Calu3 (cell line): ENCODE data around the gene ADD2. TPM values are rescaled to one million over a fixed set of nuclear protein-coding genes. Genes with fewer than 3 reads are reported as not detected.

Source experiments
- BruUV-seq: library from RNA; stranded (reverse); fragments of 400-500 nt; replicated peaks from 2 replicates; lab custom pipeline; 2021; lab: Mats Ljungman, UMichigan
- CTCF ChIA-PET: fragments of 300-600 bp; sonication (Branson Sonifier 250); formaldehyde crosslinking; loops from one replicate; lab custom pipeline; 2022; ENCODE audit warnings: antibody characterized with exemption; lab: Charles Lee
- DNase-seq: peaks from one replicate; pipeline ENCODE4 v3.0.0; 2022
- H3K27ac Mint-ChIP-seq: one replicate; pipeline ENCODE4 v1.8.0; 2022; ENCODE audit warnings: mixed read lengths; ENCODE audit not compliant: unreplicated experiment
- H3K27me3 Mint-ChIP-seq: one replicate; pipeline ENCODE4 v1.8.0; 2022; ENCODE audit warnings: mixed read lengths; ENCODE audit not compliant: unreplicated experiment
- H3K36me3 Mint-ChIP-seq: one replicate; pipeline ENCODE4 v1.8.0; 2022; ENCODE audit warnings: mild to moderate bottlenecking, moderate library complexity, mixed read lengths; ENCODE audit not compliant: insufficient read depth, unreplicated experiment
- H3K4me1 Mint-ChIP-seq: one replicate; pipeline ENCODE4 v1.8.0; 2022; ENCODE audit warnings: mild to moderate bottlenecking, low read depth, mixed read lengths; ENCODE audit not compliant: unreplicated experiment
- H3K4me3 Mint-ChIP-seq: one replicate; pipeline ENCODE4 v1.8.0; 2022; ENCODE audit warnings: mild to moderate bottlenecking, low read depth, moderate library complexity, mixed read lengths; ENCODE audit not compliant: unreplicated experiment
- H3K9me3 Mint-ChIP-seq: one replicate; pipeline ENCODE4 v1.8.0; 2022; ENCODE audit warnings: low read depth, mixed read lengths; ENCODE audit not compliant: unreplicated experiment
- CTCF ChIP-seq: fragments of 200-600 bp; IDR thresholded peaks from one replicate; pipeline ENCODE4 v1.8.0; 2022; ENCODE audit warnings: antibody characterized with exemption; ENCODE audit not compliant: unreplicated experiment
- intact Hi-C: fragments of 100-400 bp; cut with micrococcal nuclease; formaldehyde crosslinking; loops from one replicate; pipeline ENCODE4 v1.10.0; 2022; ENCODE audit not compliant: unreplicated experiment
- total RNA-seq: library from RNA; stranded (reverse); gene quantifications from 2 replicates; pipeline ENCODE4 v1.2.3, GENCODE V29; 2022

Gene ADD2
- total RNA-seq, 1 experiment from 2014 or later: 0.14 TPM

GRCh38 chr2:70796262-70796661 is 28.3 kb upstream of the ADD2 start:
- Mint-ChIP-seq H3K4me3 (no peak overlapping the region), H3K4me1 (no peaks in the 10 kb centered on the region), H3K27ac (no peak overlapping the region), H3K9me3 (no peaks in the 10 kb centered on the region), H3K36me3 (no peaks in the 10 kb centered on the region), H3K27me3 (peaks cover 98% of the 10 kb centered on the region)
- no peak for TF ChIP-seq CTCF
- intact Hi-C loops: no loop called here
- BruUV-seq: no TSS peak
- DNase-seq: no peak
- CTCF ChIA-PET: no interaction called here

- intact Hi-C loops: no loop called here
- Mint-ChIP-seq H3K9me3 (no peaks in the 10 kb centered on the region), H3K4me3 (no peak overlapping the region), H3K27me3 (peaks cover 94% of the 10 kb centered on the region), H3K4me1 (no peaks in the 10 kb centered on the region), H3K27ac (no peak overlapping the region), H3K36me3 (no peaks in the 10 kb centered on the region)
- no TSS peak for BruUV-seq
- no peak for DNase-seq
- CTCF ChIA-PET: no interaction called here
- no peak for TF ChIP-seq CTCF
Measured at GRCh38 chr2:70795164-70795995, 27.4 kb upstream of the ADD2 start.

GRCh38 chr2:70793450-70793849 is 25.4 kb upstream of the ADD2 start:
- Mint-ChIP-seq H3K4me1 (no peaks in the 10 kb centered on the region), H3K27ac (no peak overlapping the region), H3K9me3 (no peaks in the 10 kb centered on the region), H3K27me3 (peaks cover 82% of the 10 kb centered on the region), H3K4me3 (no peak overlapping the region), H3K36me3 (no peaks in the 10 kb centered on the region)
- no peak for DNase-seq
- no TSS peak for BruUV-seq
- no peak for TF ChIP-seq CTCF
- intact Hi-C loops: no loop called here
- CTCF ChIA-PET: no interaction called here

- TF ChIP-seq CTCF: no peak
- Mint-ChIP-seq H3K36me3 (no peaks in the 10 kb centered on the region), H3K4me1 (no peaks in the 10 kb centered on the region), H3K27me3 (peaks cover 77% of the 10 kb centered on the region), H3K4me3 (no peak within 1 kb of the TSS), H3K9me3 (no peaks in the 10 kb centered on the region), H3K27ac (no peak within 1 kb of the TSS)
- no peak for DNase-seq
- CTCF ChIA-PET: interaction anchor here (0.7 kb wide), 1 partner anchor 18 kb away, joined by 4 read pairs; no protein-coding TSS in a partner anchor
- intact Hi-C loops: no loop called here
- no TSS peak for BruUV-seq
Measured at GRCh38 chr2:70790136-70790828, 22.3 kb upstream of the ADD2 start, which contains the start of gene FIGLA. Gene FIGLA (minus strand): TSS chr2:70790643. CDS start chr2:70790638, 5 bp downstream.
